ENCODE results near the gene FGF19. TPM values are rescaled to one million over a fixed set of nuclear protein-coding genes. Genes with fewer than 3 reads are reported as not detected.

The FGF19 gene
- total and polyA plus RNA-seq, 9 of the 15 experiments (the other 6 are each of a cell fraction or from before 2014, with no cell fraction given), result 0.11 TPM; not detected in 8

DNA sequence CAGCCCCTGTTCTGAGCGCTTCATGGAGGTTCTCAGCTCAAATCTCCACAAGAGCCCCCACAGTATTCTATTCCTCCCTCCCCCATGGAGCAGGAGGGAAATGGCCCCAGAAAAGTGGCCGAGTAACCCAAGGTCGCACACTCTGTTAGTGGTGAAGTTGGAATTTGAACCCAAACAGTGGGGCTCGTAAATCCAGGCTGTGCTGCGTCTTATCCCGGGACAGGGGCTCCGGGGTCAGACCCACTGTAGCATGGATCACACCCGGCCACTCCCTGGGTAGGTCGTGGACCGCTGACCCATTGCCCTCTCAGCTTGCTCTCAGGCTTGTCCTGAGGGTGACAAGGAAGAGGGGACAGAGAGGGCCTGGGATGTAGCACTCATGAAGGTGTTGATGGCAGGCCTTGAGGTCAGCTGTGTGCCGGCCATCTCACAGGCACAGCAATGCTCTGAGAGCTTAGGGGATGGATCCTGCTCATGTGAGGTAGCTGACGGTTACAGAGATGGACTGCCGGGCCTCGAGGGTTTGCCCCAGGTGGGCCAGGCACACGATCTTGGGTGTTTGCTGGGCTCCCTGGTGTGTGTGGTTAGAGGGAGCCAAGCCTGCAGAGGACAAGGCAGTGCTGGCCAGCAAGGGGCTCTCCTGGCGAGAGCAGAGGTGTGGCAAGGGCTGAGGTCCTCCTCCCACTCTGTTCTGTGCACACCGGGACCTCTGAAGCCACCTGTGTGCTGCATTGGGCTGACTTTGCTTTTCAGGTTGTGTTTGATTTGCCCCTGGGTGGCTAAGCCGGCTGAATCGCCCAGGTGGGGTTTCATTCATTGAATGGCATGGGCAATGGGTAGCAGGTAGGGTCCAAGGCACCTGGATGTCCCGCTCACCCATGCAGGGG, 2.3 kb upstream of the FGF19 start (continued):
- TF ChIP-seq ZBTB40 (IDR thresholded peaks at IDR 0.05) (no peak), ZBTB40 (CRISPR knock-in tag; IDR thresholded peaks at IDR 0.05) (no peak), RFX7 (CRISPR knock-in tag; IDR thresholded peaks at IDR 0.05) (no peak)
